HG03378 (cell line): ENCODE measurements around the gene FBXL4.

Source experiments
- ATAC-seq: cut with Tn5 transposase; IDR thresholded peaks from one replicate; pipeline ENCODE4 v1.9.1; 2021; ENCODE audit warnings: mild to moderate bottlenecking, moderate library complexity; ENCODE audit not compliant: unreplicated experiment

Gene FBXL4

DNA sequence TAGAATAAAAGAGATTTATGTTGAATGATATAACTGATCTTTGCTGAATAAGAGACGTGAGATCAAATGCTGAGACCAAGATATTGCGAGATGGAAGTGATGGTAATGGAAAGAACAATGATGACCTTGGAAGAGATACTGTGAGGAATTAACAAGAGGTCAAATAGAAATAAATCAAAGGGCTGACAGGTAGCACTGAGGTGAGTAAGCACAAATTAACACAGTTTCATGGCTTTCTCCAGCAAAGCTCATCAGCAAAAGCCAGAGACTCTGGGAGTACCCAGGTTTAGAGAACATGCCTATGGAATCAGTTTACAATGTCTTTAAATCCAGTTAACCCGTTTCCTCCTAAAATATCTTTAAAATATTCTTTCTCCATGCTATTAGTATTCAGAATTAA is 60.1 kb downstream of the FBXL4 start:
- no peak for ATAC-seq

DNA sequence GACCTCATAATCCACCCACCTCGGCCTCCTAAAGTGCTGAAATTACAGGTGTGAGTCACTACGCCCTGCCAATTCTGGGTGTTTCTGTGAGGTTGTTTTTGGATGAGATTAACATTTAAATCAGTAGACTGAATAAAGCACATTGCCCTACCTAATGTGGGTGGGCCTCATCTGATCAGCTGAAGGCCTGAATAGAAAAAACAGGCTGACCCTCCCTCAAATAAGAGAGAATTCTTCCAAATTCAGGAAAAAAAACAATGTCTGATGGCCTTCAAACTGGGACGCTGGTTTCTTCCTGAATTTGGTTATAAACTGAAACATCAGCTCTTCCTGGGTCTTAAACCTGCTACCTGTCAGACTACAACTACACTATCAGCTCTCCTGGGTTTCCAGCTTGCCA is 62.4 kb downstream of the FBXL4 start:
- ATAC-seq: no peak

DNA sequence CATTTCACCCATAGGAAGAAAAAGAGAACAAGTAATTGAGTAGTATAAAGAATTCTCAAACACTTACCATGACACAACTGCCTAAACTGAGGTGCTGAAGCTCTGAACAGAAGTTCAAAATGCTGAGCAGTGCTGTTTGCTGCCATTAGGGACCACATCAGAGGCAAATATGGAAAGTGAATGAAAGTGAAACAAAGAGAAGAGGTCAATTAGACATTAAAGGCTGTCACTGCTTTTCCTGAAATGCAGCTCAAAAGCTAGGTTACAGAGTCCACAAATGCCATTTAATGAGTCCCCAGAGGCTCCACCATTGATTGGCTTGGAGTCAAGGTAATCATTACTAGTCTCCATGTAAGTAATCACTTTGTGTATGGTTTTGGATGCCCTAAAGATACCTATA is 67.3 kb downstream of the FBXL4 start:
- ATAC-seq: peak; percentile 90

DNA sequence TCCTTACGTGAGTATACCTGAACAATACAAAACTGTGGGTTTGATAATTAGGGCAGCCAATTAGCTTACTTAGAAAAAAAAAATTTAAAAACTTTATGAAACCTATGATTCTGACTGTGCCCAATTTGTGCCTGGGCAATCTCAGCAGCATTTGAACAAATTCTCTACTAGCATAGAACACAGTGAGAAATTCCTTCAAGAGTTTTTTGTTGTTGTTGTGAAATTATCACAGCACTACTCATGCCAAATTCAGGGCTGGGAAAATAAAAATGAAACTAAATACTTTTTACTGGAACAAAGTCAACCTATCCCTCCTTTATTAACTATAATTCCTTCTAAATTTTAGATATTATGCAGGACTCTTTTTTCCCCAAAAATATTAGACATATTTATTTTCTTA is 70.5 kb downstream of the FBXL4 start:
- no peak for ATAC-seq

DNA sequence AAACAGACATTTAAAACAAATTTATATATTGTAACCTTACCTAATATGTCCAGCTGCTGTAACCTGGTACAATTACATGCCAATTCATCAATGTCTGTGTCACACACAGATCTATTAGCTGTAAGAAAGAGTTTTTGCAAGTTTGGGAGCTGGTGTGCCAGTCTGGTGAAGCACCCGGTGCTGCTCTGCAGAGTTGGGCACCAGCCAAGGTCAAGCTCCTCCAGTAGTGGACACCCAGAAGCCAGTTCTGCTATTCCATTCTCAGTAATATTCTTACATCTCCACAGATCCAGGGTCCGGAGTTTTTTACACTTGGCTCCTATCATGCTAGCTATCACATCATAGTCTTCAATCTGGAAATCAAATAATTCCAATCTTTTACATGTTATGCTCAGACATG is 72.4 kb downstream of the FBXL4 start:
- no peak for ATAC-seq

- ATAC-seq: no peak
Measured at GRCh38 chr6:98871821-98872220, 75.9 kb downstream of the FBXL4 start.

DNA sequence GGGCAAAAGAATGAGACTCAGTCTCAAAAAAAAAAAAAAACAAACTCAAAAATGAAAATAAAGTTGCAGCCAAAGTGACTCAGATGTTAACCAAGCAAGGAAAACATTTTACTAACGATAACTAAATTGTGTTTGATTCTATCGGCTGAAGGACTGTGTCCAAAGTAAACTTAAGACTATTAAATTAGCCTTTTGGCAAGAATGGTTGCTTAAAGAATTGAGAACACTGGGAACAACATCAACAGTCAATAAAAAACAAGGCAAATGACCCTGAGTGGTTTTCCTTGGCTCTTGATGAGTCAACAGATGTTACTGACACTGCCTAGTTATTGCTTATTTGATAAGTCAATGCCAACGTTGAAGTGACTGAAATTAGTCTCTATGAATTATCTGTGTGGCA is 76.7 kb downstream of the FBXL4 start:
- ATAC-seq: no peak

DNA sequence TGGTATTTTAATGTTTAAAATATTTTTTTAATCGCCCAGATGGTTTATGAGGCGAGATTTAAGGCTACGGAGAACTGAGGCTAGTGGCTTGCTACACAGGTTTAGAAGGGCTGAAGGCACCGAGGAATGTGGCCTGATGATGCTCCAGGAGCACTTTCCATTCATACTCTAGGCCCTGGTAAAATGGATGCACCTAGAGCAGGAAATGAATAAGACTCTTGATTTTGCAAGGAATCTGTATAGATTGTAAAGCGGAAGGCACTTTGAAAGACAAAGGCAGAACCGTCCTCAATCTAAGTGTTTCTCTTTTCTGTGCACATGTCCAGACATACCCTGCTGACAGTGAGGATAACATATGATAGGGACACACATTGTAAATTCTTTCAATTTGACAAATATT is 83.2 kb downstream of the FBXL4 start:
- no peak for ATAC-seq

- ATAC-seq: no peak
Measured at GRCh38 chr6:98848539-98849242, 99.1 kb downstream of the FBXL4 start.

DNA sequence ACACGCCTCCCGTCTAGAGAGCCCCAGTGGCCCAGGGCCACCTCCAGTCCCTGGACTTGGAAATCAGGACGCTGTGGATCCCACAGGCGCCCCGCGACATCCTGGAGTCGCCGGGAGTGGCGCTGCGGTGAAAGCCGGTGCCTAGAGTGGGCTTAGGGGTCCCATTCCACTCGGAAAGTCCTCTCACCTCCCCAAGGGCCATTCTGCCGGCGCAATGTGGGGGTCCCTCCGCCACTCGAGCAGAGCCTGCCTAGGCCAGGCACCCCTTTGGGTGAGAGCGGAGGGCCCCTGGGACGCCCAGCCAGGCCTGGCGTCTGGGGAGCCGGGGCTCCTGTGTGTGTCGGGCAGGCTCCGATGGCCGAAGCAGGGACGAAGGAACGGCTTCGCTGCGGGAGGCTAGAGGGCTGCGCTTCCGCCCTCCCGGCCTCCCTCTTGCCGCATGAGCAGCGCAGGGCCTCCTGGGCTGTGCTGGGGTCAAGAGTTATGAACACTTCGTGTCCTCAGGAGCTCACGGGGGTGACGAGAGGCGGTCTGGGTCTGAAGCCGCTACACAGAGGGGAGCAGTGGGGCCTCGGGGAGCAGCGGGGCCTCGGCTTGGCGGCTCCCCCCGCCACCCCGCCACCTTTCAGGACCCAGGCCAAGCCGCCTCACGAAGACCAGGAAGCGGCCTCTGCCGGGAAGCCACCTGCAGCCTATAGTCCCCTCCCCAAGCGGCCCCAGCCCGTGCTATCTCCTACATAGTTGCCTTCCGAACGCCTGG is 99.8 kb downstream of the FBXL4 start:
- ATAC-seq: peak; percentile 30

DNA sequence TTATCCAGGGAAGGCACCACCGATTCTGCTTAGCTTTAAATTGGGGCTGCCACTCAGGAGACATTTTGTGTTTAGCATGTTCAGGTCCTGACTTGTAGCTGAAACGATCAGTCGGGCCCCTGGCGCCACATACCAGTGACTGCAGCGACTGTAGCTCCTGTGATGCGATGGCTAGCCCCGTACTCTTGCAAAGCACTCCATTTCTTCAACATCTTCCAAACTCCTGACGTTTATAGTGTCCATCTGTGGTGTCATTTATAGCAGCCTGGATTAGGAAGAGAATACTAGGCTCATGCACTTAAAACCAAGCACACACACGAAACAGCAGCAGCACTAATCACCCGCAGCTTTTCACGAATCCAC is 100.3 kb downstream of the FBXL4 start:
- no peak for ATAC-seq

GRCh38 chr6:98846021-98846380 is 101.7 kb downstream of the FBXL4 start:
- no peak for ATAC-seq

DNA sequence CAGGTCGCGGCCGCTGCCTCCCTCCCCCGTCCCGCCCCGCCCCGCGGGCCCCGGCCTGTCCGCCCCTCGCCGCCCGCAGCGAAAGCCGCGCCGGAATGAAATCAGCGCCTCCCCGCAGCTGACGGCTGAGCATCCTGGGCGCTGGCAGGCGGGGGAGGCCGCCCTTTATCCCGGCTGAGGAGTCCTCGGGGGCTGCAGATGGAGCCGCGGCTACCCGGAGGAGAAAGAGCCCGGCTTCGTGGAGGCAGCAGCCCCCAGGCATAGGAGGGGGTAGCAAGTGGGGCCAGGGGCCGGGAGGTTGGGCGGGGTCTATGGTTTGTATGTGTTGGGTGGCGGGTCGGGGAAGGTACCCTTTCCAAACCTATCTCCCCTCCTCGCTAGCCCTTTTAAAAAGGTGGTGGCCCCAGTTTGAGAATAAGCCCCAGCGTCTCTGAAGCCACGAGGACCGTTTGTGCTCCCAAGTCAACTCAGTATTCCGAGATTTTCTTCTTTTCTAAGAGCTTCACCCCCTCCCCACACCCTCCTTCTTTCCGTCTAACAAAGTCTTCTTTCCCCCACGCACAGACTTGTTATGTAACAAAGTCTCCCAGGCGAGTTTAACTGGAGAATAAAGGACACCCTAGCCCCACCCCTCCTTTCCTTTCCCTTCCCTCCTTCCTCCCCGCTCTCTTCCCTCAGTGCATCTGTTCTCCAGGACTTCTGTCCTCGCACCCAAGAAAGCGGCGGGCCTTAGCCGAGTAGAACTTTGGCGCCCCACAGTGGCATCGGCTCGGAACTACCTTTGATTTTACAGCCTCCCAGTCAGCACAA is 102.3 kb downstream of the FBXL4 start:
- peak; percentile 66 for ATAC-seq

- no peak for ATAC-seq
Measured at GRCh38 chr6:98844244-98845210, 103.2 kb downstream of the FBXL4 start.

GRCh38 chr6:98843271-98844243 is 104.2 kb downstream of the FBXL4 start:
- ATAC-seq: no peak

- no peak for ATAC-seq
Measured at GRCh38 chr6:98842342-98843180, 105.2 kb downstream of the FBXL4 start.

DNA sequence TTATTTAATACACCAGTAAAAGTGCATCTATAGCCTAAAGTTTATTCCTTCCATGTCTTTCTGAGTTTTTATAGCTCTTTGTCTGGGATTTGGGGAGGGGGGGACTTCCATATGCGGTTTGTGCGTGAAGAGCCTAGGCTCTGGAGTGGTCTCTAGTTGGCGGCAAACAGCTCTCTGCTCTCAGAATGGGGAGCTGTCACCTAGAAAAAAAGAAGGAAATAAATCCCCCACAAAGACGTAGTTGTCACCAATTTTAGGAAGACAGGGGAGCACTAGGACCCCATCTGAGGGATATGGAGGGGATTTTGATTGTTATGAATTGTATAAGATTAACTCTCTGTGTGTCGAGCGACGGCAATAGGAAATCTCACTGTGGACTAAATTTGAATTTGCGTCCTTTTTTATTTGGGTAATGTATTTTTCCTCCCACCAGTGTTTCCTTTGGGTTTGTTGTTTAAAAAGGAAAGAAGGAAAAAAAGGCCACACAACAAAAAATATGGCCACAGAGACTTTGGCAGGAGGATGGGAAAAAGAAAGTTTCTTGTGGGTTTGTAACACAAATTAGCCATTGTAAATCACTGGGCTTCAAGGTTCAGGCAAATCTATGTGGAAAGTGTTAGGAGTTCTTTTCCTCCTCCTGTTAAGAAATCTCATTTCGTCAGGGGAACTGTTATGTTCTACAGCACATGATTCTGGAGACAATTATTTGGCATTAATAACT is 106.0 kb downstream of the FBXL4 start:
- ATAC-seq: no peak

DNA sequence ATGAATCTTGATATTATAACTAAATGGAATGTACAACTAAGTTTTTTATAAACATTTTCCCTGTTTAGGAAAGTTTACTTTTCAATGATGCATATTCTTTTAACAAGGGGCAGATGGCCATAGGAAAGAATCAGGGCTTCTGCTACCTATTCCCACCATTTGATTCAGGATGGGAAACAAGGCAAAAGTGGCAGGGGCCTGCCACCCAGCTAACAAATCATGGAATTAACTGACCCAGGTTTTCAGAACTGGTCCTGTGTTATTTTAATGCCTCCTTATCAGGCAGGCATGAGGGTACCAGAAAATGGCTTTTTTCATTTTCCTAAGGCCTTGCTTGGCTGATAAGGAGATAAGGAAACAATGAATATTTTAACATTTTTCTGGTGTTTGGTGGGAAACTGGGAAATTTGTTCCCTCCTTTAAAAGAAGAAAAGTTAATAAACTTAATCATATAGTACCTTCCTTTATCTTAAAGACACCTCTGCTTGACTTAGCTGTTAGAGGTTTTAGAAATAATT is 106.7 kb downstream of the FBXL4 start:
- ATAC-seq: no peak
